Keratinocyte (primary cell): ENCODE data around the gene NDRG2.

Source experiments
- EZH2 ChIP-seq: IDR thresholded peaks from one replicate; pipeline ENCODE4 v1.6.1; 2012; ENCODE audit warnings: inconsistent platforms, mild to moderate bottlenecking, low read length, moderate library complexity
- TF ChIP-seq, protein P1 (sequence below), 3 experiments: IDR thresholded peaks in 1 of 3; conservative IDR thresholded peaks in 1 of 3; optimal IDR thresholded peaks in 1 of 3; 2 replicates in 2 of 3; 3 replicates in 1 of 3; pipeline versions ENCODE3 to v1.5.1; 2011; ENCODE audit warnings: low read length in 3 of 3, mild to moderate bottlenecking in 3 of 3, moderate library complexity in 2 of 3, control low read depth in 1 of 3, inconsistent platforms in 1 of 3; ENCODE audit not compliant: insufficient read depth in 2 of 3; ENCODE audit errors: extremely low read depth in 1 of 3

DNA sequence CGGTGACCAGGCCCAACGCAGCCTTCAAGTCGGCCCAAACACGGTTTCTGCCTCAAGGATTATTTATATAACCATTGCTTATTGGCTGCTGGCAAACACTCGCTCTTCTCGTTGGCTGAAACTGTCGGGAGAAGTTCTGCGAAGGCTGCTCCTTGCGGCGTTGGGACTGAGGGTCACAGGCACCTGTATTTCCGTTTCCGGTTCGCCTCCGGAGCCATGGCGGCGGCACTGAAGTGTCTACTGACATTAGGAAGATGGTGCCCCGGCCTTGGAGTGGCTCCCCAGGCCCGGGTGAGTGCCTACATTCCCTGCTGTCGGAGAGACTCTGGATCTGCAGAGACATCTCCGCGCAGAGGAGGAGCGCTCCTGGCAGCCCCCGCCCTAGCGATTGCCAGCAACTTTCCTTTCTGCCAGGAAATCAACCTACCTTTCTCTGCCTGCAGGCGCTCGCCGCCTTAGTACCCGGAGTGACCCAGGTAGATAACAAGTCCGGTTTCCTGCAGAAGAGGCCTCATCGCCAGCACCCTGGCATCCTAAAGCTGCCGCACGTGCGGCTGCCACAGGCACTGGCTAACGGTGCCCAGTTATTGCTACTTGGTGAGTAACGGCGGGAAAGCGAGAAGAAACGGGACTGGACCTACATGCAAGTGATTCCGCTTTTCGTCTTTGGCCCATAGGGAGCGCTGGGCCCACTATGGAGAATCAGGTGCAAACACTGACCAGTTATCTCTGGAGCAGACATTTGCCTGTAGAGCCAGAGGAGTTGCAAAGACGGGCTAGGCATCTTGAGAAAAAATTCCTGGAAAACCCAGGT, 34.9 kb downstream of the NDRG2 start, which contains the start of gene METTL17:
- TF ChIP-seq, protein P1, sequence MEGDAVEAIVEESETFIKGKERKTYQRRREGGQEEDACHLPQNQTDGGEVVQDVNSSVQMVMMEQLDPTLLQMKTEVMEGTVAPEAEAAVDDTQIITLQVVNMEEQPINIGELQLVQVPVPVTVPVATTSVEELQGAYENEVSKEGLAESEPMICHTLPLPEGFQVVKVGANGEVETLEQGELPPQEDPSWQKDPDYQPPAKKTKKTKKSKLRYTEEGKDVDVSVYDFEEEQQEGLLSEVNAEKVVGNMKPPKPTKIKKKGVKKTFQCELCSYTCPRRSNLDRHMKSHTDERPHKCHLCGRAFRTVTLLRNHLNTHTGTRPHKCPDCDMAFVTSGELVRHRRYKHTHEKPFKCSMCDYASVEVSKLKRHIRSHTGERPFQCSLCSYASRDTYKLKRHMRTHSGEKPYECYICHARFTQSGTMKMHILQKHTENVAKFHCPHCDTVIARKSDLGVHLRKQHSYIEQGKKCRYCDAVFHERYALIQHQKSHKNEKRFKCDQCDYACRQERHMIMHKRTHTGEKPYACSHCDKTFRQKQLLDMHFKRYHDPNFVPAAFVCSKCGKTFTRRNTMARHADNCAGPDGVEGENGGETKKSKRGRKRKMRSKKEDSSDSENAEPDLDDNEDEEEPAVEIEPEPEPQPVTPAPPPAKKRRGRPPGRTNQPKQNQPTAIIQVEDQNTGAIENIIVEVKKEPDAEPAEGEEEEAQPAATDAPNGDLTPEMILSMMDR (optimal IDR thresholded peaks at IDR 0.05 in 1 of 3, IDR thresholded peaks at IDR 0.05 in 1 of 3, conservative IDR thresholded peaks at IDR 0.05 in 1 of 3; ENCODE audit: extremely low read depth in 1 of 3, insufficient read depth in 2 of 3, low read length in 3 of 3): peak; percentile 42 to 53 (median 53)
- TF ChIP-seq EZH2: no peak
